NT2/D1 (cell line): Measurements from ENCODE around the gene CYB561A3.

Experiments
- DNase-seq: peaks from one replicate; pipeline ENCODE4 v3.0.0-alpha.2; 2011; ENCODE audit warnings: low read depth, low spot score
- H3K27me3 ChIP-seq: 2 replicates; pipeline ENCODE4 v1.6.0; 2011; ENCODE audit warnings: mild to moderate bottlenecking; ENCODE audit not compliant: insufficient read length, insufficient read depth
- H3K36me3 ChIP-seq: 2 replicates; pipeline ENCODE4 v1.6.1; 2011; ENCODE audit warnings: mild to moderate bottlenecking, low read length, mixed read lengths; ENCODE audit not compliant: insufficient read depth, insufficient read length
- H3K4me1 ChIP-seq: 2 replicates; pipeline ENCODE4 v1.5.1; 2011; ENCODE audit not compliant: insufficient read depth, insufficient read length
- H3K4me3 ChIP-seq: 2 replicates; pipeline ENCODE4 v1.5.1; 2011; ENCODE audit warnings: low read depth; ENCODE audit not compliant: insufficient read length
- H3K9ac ChIP-seq: 2 replicates; pipeline ENCODE4 v1.6.0; 2011; ENCODE audit warnings: low read depth; ENCODE audit not compliant: insufficient read length
- H3K9me3 ChIP-seq: 2 replicates; pipeline ENCODE4 v1.5.1; 2011; ENCODE audit warnings: mild to moderate bottlenecking, low read length; ENCODE audit not compliant: insufficient read depth
- SUZ12 ChIP-seq: IDR thresholded peaks from 2 replicates; pipeline ENCODE4 v1.6.1; 2011; ENCODE audit not compliant: insufficient read length, insufficient read depth; ENCODE audit errors: extremely low read depth
- YY1 ChIP-seq: IDR thresholded peaks from 2 replicates; pipeline ENCODE4 v1.6.1; 2011; ENCODE audit not compliant: insufficient read length, insufficient read depth
- ZNF274 ChIP-seq: IDR thresholded peaks from 2 replicates; pipeline ENCODE4 v1.6.1; 2011; ENCODE audit warnings: mild to moderate bottlenecking, low read depth, low read length

The CYB561A3 gene

DNA sequence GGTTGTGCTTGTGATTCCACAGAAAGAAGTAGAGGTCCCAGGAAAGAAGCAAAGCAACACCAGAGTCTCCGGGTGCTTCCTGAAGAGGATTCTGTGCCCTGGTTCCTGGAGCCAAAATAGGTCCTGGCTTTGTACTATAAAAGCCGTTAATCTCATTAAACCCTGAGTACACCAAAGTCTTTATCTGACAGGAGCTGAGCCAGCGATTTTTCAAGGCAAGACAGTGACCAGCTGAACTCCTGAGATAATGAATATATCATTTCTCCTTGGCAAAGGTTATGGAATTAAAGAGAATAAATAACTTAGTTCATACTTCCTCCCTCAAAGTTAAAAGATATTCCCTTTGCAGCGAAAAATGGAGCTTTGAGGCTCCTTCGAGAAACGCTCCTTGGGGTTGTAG, 5.7 kb upstream of the CYB561A3 start:
- DNase-seq, result no peak
- H3K4me3 ChIP-seq, result no peak overlapping the region
- H3K9ac ChIP-seq, result no peak overlapping the region
- H3K36me3 ChIP-seq, result peaks cover 76% of the 10 kb centered on the region
- no peaks in the 10 kb centered on the region for H3K4me1 ChIP-seq
- H3K9me3 ChIP-seq, result peaks cover 33% of the 10 kb centered on the region
- H3K27me3 ChIP-seq, result no peaks in the 10 kb centered on the region
- TF ChIP-seq SUZ12, result no peak
- TF ChIP-seq YY1, result no peak
- TF ChIP-seq ZNF274, result no peak

GRCh38 chr11:61364012-61364675, 2.5 kb upstream of the CYB561A3 start:
- TF ChIP-seq YY1, result no peak
- no peak for TF ChIP-seq SUZ12
- no peak for TF ChIP-seq ZNF274
- H3K9ac ChIP-seq, result no peak overlapping the region
- no peaks in the 10 kb centered on the region for H3K27me3 ChIP-seq
- no peak overlapping the region for H3K4me3 ChIP-seq
- H3K4me1 ChIP-seq, result no peaks in the 10 kb centered on the region
- peaks cover 54% of the 10 kb centered on the region for H3K36me3 ChIP-seq
- 0 out of 2 replicates have a peak, but pooled peaks cover under 1% of the 10 kb centered on the region for H3K9me3 ChIP-seq
- no peak for DNase-seq

GRCh38 chr11:61362542-61362875, 827 bp upstream of the CYB561A3 start:
- Histone ChIP-seq H3K9me3 (no peaks in the 10 kb centered on the region), H3K4me1 (no peaks in the 10 kb centered on the region), H3K9ac (peak overlapping the region; percentile 98), H3K36me3 (peaks cover 42% of the 10 kb centered on the region), H3K27me3 (no peaks in the 10 kb centered on the region), H3K4me3 (peak overlapping the region; percentile 94)
- DNase-seq, result no peak
- TF ChIP-seq YY1 (no peak), SUZ12 (no peak), ZNF274 (no peak)

DNA sequence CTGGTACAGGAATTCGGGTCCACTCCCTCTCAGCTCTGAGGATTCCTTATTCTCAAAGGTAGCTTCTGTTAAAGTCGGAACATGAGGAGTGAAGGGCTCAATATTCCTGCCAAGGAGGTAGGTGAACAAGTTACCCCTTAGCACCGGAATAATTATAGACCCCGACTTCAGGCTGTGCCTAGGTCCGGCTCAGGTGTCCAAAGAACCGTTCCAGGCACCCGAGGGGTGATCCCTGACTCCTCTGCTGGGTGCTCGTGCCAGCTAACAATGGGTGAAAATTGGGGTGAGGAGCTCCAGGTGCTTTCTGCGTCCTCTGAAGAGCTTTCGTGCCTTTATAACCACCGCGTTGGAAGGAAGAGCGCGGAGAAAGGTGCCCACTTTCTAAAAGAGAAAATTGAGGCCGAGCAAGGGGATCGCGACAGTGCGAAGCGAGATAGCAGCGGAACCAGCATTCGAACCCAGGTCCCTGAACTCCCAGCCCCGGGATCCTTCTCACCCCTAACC, 393 bp downstream of the CYB561A3 start:
- Histone ChIP-seq H3K27me3 (no peaks in the 10 kb centered on the region), H3K4me3 (peak overlapping the region; percentile 94), H3K4me1 (no peaks in the 10 kb centered on the region), H3K9ac (peak overlapping the region; percentile 98), H3K36me3 (peaks cover 31% of the 10 kb centered on the region), H3K9me3 (no peaks in the 10 kb centered on the region)
- TF ChIP-seq SUZ12, result no peak
- TF ChIP-seq ZNF274, result no peak
- TF ChIP-seq YY1, result no peak
- no peak for DNase-seq

- H3K27me3 ChIP-seq, result no peaks in the 10 kb centered on the region
- H3K9me3 ChIP-seq, result no peaks in the 10 kb centered on the region
- DNase-seq, result no peak
- no peak overlapping the region for H3K4me3 ChIP-seq
- no peaks in the 10 kb centered on the region for H3K4me1 ChIP-seq
- H3K9ac ChIP-seq, result no peak overlapping the region
- TF ChIP-seq SUZ12, result no peak
- TF ChIP-seq ZNF274, result no peak
- TF ChIP-seq YY1, result no peak
- peaks cover 18% of the 10 kb centered on the region for H3K36me3 ChIP-seq
These were observed 2.2 kb downstream of the CYB561A3 start for GRCh38 chr11:61359516-61359915.

DNA sequence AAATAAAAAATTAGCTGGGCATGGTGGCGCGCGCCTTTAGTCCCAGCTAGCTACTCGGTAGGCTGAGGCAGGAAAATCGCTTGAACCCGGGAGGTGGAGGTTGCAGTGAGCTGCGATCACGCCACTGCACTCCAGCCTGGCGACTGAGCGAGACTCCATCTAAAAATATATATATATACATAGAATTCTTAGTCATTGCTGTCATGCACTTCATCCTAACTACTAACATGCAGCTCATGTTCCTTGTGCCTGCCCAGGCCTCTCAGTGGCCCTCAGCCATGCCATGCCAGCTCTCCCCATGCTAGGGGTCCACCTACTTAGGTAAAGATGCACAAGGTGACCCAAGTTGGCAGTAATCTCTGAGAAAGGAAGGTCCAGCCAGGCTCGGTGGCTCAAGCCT, 3.1 kb downstream of the CYB561A3 start:
- TF ChIP-seq ZNF274 (no peak), YY1 (no peak), SUZ12 (no peak)
- Histone ChIP-seq H3K4me1 (no peaks in the 10 kb centered on the region), H3K4me3 (no peak overlapping the region), H3K9ac (no peak overlapping the region), H3K27me3 (no peaks in the 10 kb centered on the region), H3K36me3 (peaks cover 16% of the 10 kb centered on the region), H3K9me3 (no peaks in the 10 kb centered on the region)
- DNase-seq, result no peak

- no peak for TF ChIP-seq ZNF274
- no peak for TF ChIP-seq SUZ12
- TF ChIP-seq YY1, result no peak
- peaks cover 18% of the 10 kb centered on the region for H3K36me3 ChIP-seq
- no peak overlapping the region for H3K9ac ChIP-seq
- H3K9me3 ChIP-seq, result no peaks in the 10 kb centered on the region
- no peak for DNase-seq
- no peaks in the 10 kb centered on the region for H3K27me3 ChIP-seq
- no peaks in the 10 kb centered on the region for H3K4me1 ChIP-seq
- H3K4me3 ChIP-seq, result no peak overlapping the region
These were observed 3.8 kb downstream of the CYB561A3 start for GRCh38 chr11:61357894-61358239.
